ENCODE measurements around the gene FAM9C. TPM values are rescaled to one million over a fixed set of nuclear protein-coding genes. Genes with fewer than 3 reads are reported as not detected.

Gene FAM9C
- total RNA-seq, 4 donors from 2014 or later = not detected

DNA sequence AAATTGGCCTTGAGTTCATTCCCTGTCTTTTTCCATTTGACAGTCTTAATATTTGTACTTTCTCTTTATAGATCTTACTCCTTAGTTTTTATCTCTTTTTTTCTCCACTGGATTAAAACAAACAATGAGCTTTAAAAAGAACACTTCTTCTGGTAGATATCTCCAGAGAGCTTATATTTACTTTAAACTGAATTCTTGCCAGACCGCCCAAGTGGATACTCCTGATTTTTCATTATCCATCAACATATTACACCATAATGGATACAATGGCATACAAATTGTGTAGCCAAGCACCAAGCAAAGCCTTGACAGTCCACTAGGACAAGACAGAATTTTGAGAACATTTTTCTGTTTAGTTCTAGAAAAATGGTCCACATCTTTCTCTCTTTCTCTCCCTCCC is 50.6 kb downstream of the FAM9C start:
- Histone ChIP-seq H3K4me1 (no peaks in the 10 kb centered on the region), H3K36me3 (no peaks in the 10 kb centered on the region), H3K9me3 (no peaks in the 10 kb centered on the region), H3K27me3 (no peaks in the 10 kb centered on the region), H3K4me3 (no peak overlapping the region), H3K27ac (no peak overlapping the region)
- no peak for ATAC-seq
- intact Hi-C loops (cut with DNase I; ENCODE audit: low total_unique reads) (no loop called here), in situ Hi-C loops (cut with MboI; ENCODE audit: low sequenced_read_pairs in 4 of 4) (no loop called here)
- TF ChIP-seq, protein P1, sequence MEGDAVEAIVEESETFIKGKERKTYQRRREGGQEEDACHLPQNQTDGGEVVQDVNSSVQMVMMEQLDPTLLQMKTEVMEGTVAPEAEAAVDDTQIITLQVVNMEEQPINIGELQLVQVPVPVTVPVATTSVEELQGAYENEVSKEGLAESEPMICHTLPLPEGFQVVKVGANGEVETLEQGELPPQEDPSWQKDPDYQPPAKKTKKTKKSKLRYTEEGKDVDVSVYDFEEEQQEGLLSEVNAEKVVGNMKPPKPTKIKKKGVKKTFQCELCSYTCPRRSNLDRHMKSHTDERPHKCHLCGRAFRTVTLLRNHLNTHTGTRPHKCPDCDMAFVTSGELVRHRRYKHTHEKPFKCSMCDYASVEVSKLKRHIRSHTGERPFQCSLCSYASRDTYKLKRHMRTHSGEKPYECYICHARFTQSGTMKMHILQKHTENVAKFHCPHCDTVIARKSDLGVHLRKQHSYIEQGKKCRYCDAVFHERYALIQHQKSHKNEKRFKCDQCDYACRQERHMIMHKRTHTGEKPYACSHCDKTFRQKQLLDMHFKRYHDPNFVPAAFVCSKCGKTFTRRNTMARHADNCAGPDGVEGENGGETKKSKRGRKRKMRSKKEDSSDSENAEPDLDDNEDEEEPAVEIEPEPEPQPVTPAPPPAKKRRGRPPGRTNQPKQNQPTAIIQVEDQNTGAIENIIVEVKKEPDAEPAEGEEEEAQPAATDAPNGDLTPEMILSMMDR (IDR thresholded peaks at IDR 0.05 in 4 of 5, conservative IDR thresholded peaks at IDR 0.05 in 1 of 5) = no peak
- TF ChIP-seq POLR2A (IDR thresholded peaks at IDR 0.05) = no peak
- no peak for DNase-seq

DNA sequence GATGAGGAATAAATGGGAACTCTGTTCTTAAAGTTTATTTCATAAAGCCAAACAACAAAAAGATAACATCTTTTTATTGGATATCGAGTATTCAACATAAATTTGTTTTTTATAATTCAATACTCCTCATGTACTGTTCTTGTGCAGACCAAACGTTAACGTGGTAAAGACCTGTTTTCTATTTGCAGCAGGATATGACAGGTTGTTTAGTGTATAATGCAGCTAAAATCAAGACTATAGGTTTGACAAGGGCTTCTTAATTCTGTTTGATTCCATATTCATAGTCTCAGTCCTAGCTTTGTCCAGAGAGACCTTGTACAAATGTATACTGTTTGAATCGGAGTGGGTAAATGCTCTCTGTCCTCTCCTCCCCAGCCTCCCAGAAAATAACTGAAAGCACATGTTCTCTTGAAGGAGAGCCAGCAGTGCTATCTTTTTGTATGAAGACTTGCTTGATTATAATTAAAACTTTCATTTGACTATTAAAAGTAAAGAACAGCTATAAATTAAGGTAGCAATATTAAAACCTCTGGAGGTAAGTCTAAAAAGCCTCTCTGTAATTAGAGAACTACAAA is 51.8 kb downstream of the FAM9C start:
- ATAC-seq = no peak
- Histone ChIP-seq H3K4me1 (no peaks in the 10 kb centered on the region), H3K36me3 (no peaks in the 10 kb centered on the region), H3K4me3 (no peak overlapping the region), H3K27me3 (no peaks in the 10 kb centered on the region), H3K9me3 (no peaks in the 10 kb centered on the region), H3K27ac (no peak overlapping the region)
- in situ Hi-C loops (cut with MboI; ENCODE audit: low sequenced_read_pairs in 4 of 4) (no loop called here), intact Hi-C loops (cut with DNase I; ENCODE audit: low total_unique reads) (no loop called here)
- no peak for DNase-seq
- TF ChIP-seq POLR2A (IDR thresholded peaks at IDR 0.05) = no peak
- TF ChIP-seq, protein P1 (IDR thresholded peaks at IDR 0.05 in 4 of 5, conservative IDR thresholded peaks at IDR 0.05 in 1 of 5) = no peak

DNA sequence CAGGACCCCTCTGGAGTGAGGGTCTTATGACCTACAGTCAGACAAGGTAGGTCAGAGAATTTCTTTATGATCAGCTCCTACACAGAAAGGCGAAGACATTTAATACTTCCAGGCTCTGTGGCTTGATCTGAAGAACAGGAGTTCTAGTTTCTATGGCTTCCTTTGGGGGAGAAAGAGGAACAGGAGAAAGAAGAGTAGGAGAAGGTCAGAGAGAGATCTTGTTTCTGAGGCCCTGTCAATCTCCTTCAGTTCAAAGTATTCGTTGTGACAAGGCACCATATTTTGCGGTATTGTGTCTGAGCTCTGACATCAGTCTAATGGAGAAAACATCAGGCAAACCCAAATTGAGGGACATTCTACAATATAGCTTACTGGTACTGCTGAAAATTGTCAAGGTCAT is 52.8 kb downstream of the FAM9C start:
- Histone ChIP-seq H3K27me3 (no peaks in the 10 kb centered on the region), H3K4me3 (no peak overlapping the region), H3K9me3 (no peaks in the 10 kb centered on the region), H3K36me3 (no peaks in the 10 kb centered on the region), H3K4me1 (no peaks in the 10 kb centered on the region), H3K27ac (no peak overlapping the region)
- TF ChIP-seq, protein P1 (IDR thresholded peaks at IDR 0.05 in 4 of 5, conservative IDR thresholded peaks at IDR 0.05 in 1 of 5) = no peak
- TF ChIP-seq POLR2A (IDR thresholded peaks at IDR 0.05) = no peak
- intact Hi-C loops (cut with DNase I; ENCODE audit: low total_unique reads) = no loop called here
- ATAC-seq (no peak), DNase-seq (no peak)
- in situ Hi-C loops (cut with MboI; ENCODE audit: low sequenced_read_pairs in 4 of 4) = no loop called here

DNA sequence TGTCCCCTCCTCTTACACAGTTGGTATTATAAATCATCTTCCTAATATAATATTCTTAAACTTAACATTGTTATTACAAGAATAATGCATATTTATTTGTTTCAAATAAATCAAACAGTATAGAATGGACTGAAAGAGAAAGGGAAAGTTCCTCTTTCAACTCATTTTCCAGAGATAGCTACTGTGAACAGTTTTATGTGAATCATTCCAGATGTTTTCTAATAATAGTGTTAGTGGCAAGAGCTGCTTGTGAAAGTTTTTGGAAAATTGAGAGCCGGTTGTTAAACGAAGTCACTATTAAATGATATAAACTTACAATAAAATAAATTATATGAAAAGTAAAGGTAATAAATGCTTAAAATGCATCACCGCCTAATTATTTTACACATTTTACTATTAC is 55.0 kb downstream of the FAM9C start:
- in situ Hi-C loops (cut with MboI; ENCODE audit: low sequenced_read_pairs in 4 of 4) (no loop called here), intact Hi-C loops (cut with DNase I; ENCODE audit: low total_unique reads) (no loop called here)
- Histone ChIP-seq H3K27me3 (no peaks in the 10 kb centered on the region), H3K36me3 (no peaks in the 10 kb centered on the region), H3K4me3 (no peak overlapping the region), H3K9me3 (no peaks in the 10 kb centered on the region), H3K27ac (no peak overlapping the region), H3K4me1 (no peaks in the 10 kb centered on the region)
- no peak for TF ChIP-seq POLR2A (IDR thresholded peaks at IDR 0.05)
- TF ChIP-seq, protein P1 (IDR thresholded peaks at IDR 0.05 in 4 of 5, conservative IDR thresholded peaks at IDR 0.05 in 1 of 5) = no peak
- ATAC-seq = no peak
- no peak for DNase-seq

DNA sequence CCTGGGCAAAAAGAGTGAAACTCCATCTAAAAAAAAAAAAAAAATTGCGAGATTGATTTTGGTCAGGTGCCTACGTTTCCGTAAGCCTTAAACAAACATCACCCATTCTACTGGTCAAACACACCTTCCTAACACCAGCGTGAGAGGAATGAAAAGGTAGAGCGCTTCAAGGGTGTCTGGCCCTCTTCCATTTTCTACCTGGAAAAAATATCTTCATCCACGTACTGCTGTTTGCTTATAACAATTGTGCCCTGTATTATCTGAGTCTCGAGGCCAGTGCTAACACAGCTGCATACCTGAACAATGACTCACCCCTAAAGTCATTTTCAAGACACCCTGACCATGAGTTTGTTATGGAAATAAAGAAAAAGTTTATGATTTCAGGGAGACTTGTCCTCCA is 55.6 kb downstream of the FAM9C start:
- Histone ChIP-seq H3K9me3 (no peaks in the 10 kb centered on the region), H3K36me3 (no peaks in the 10 kb centered on the region), H3K4me3 (no peak overlapping the region), H3K4me1 (no peaks in the 10 kb centered on the region), H3K27ac (no peak overlapping the region), H3K27me3 (no peaks in the 10 kb centered on the region)
- ATAC-seq (no peak), DNase-seq (no peak)
- intact Hi-C loops (cut with DNase I; ENCODE audit: low total_unique reads) = no loop called here
- no peak for TF ChIP-seq POLR2A (IDR thresholded peaks at IDR 0.05)
- TF ChIP-seq, protein P1 (IDR thresholded peaks at IDR 0.05 in 4 of 5, conservative IDR thresholded peaks at IDR 0.05 in 1 of 5) = no peak
- in situ Hi-C loops (cut with MboI; ENCODE audit: low sequenced_read_pairs in 4 of 4) = no loop called here
